IMR-90 (cell line): Measurements from ENCODE around the gene TKTL2. TPM values are rescaled to one million over a fixed set of nuclear protein-coding genes. Genes with fewer than 3 reads are reported as not detected.

Experiments
- ATAC-seq: fragments of 200-7000 bp; cut with Tn5 transposase; 2 replicates; pipeline ENCODE4 v1.9.1; 2020; ENCODE audit warnings: low read depth, mild to moderate bottlenecking, moderate library complexity
- BruUV-seq: library from RNA; stranded (reverse); fragments of 400-500 nt; replicated peaks from 2 replicates; lab custom pipeline; 2021; lab: Mats Ljungman, UMichigan
- CTCF ChIA-PET: fragments of 300-600 bp; formaldehyde crosslinking; extraction: SDS; loops from one replicate; lab custom pipeline; 2021; ENCODE audit warnings: antibody characterized with exemption; lab: Yijun Ruan, JAX
- POLR2A ChIA-PET: fragments of 300-600 bp; sonication (Branson Sonifier 250); formaldehyde crosslinking; loops from one replicate; lab custom pipeline; 2022; ENCODE audit warnings: antibody characterized with exemption; ENCODE audit not compliant: unreplicated experiment; lab: Charles Lee
- DNase-seq: peaks from one replicate; pipeline ENCODE4 v3.0.0; 2013
- H2AFZ ChIP-seq: replicated peaks from 2 replicates; pipeline ENCODE3; 2013; ENCODE audit warnings: low read length, mild to moderate bottlenecking; ENCODE audit not compliant: poor library complexity
- H2AK5ac ChIP-seq: 2 replicates; pipeline ENCODE4 v1.6.1; 2013; ENCODE audit warnings: low read depth, low read length, inconsistent platforms
- H2AK9ac ChIP-seq: replicated peaks from 2 replicates; pipeline ENCODE3; 2013; ENCODE audit warnings: mild to moderate bottlenecking, low read depth, low read length, moderate library complexity; ENCODE audit not compliant: poor library complexity
- H2BK120ac ChIP-seq: 2 replicates; pipeline ENCODE4 v1.6.1; 2013; ENCODE audit warnings: low read depth, low read length, inconsistent platforms
- H2BK15ac ChIP-seq: 3 replicates; pipeline ENCODE4 v1.6.1; 2013; ENCODE audit warnings: low read depth, low read length, inconsistent platforms
- H2BK20ac ChIP-seq: 2 replicates; pipeline ENCODE4 v1.6.1; 2013; ENCODE audit warnings: low read depth, mild to moderate bottlenecking, inconsistent platforms, low read length, moderate library complexity
- H2BK5ac ChIP-seq: 2 replicates; pipeline ENCODE4 v1.6.1; 2013; ENCODE audit warnings: mild to moderate bottlenecking, low read depth, low read length, inconsistent platforms; ENCODE audit not compliant: poor library complexity, severe bottlenecking
- H3K14ac ChIP-seq: replicated peaks from 2 replicates; pipeline ENCODE4 v1.6.1; 2013; ENCODE audit warnings: low read depth, low read length, inconsistent platforms
- H3K18ac ChIP-seq: 2 replicates; pipeline ENCODE4 v1.6.1; 2013; ENCODE audit warnings: low read depth, low read length, control low read depth
- H3K23ac ChIP-seq: 2 replicates; pipeline ENCODE4 v1.6.1; 2013; ENCODE audit warnings: low read depth, low read length, inconsistent platforms
- H3K27ac ChIP-seq: 2 replicates; pipeline ENCODE4 v1.5.1; 2013; ENCODE audit warnings: mild to moderate bottlenecking, control low read depth, low read length; ENCODE audit not compliant: insufficient read depth
- H3K27me3 ChIP-seq: 2 replicates; pipeline ENCODE4 v1.6.1; 2013; ENCODE audit warnings: low read length; ENCODE audit not compliant: control insufficient read depth, insufficient read depth
- H3K36me3 ChIP-seq: 2 replicates; pipeline ENCODE4 v1.6.1; 2013; ENCODE audit warnings: low read length, mixed read lengths; ENCODE audit not compliant: control insufficient read depth, insufficient read depth
- H3K4ac ChIP-seq: 2 replicates; pipeline ENCODE4 v1.6.1; 2013; ENCODE audit warnings: low read depth, low read length, inconsistent platforms
- H3K4me1 ChIP-seq: 2 replicates; pipeline ENCODE4 v1.6.1; 2013; ENCODE audit warnings: low read length, mixed read lengths; ENCODE audit not compliant: control insufficient read depth, insufficient read depth
- H3K4me2 ChIP-seq: 2 replicates; pipeline ENCODE4 v1.6.1; 2013; ENCODE audit warnings: low read depth, mild to moderate bottlenecking, control low read depth, low read length, moderate library complexity
- H3K4me3 ChIP-seq: 2 replicates; pipeline ENCODE4 v1.5.1; 2013; ENCODE audit warnings: low read depth, mild to moderate bottlenecking, control low read depth, low read length, moderate library complexity; ENCODE audit not compliant: insufficient read depth
- H3K56ac ChIP-seq: 2 replicates; pipeline ENCODE4 v1.6.1; 2013; ENCODE audit warnings: low read length, inconsistent platforms; ENCODE audit not compliant: insufficient read depth; ENCODE audit errors: extremely low read depth
- H3K79me1 ChIP-seq, 2 experiments: 2 replicates each; pipeline ENCODE4 v1.6.1; 2013; ENCODE audit warnings: low read length in 2 of 2, inconsistent platforms in 1 of 2, low read depth in 1 of 2
- H3K9ac ChIP-seq: 2 replicates; pipeline ENCODE4 v1.6.1; 2013; ENCODE audit warnings: low read depth, low read length, control low read depth
- H3K9me1 ChIP-seq: 2 replicates; pipeline ENCODE4 v1.6.1; 2013; ENCODE audit warnings: low read length, inconsistent platforms; ENCODE audit not compliant: insufficient read depth
- H3K9me3 ChIP-seq: 2 replicates; pipeline ENCODE4 v1.6.1; 2013; ENCODE audit warnings: low read length; ENCODE audit not compliant: control insufficient read depth, insufficient read depth
- H4K20me1 ChIP-seq: 2 replicates; pipeline ENCODE4 v1.6.1; 2013; ENCODE audit warnings: low read length, inconsistent platforms; ENCODE audit not compliant: insufficient read depth
- H4K5ac ChIP-seq: 2 replicates; pipeline ENCODE4 v1.6.1; 2013; ENCODE audit warnings: mild to moderate bottlenecking, low read depth, low read length, control low read depth
- H4K8ac ChIP-seq, 2 experiments: 2 replicates each; pipeline ENCODE4 v1.6.1; 2013; ENCODE audit warnings: low read depth in 2 of 2, low read length in 2 of 2, control low read depth in 1 of 2, inconsistent platforms in 1 of 2
- H4K91ac ChIP-seq: 2 replicates; pipeline ENCODE4 v1.6.1; 2013; ENCODE audit warnings: low read depth, low read length, inconsistent platforms; ENCODE audit not compliant: insufficient read depth
- BHLHE40 ChIP-seq: fragments of 150-350 bp; IDR thresholded peaks from 2 replicates; pipeline ENCODE4 v1.6.1; 2016; ENCODE audit warnings: mild to moderate bottlenecking, low read depth, low read length
- CEBPB ChIP-seq: IDR thresholded peaks from 2 replicates; pipeline ENCODE4 v1.6.1; 2012; ENCODE audit warnings: low read depth, low read length, improper control_type of control experiment
- MAZ ChIP-seq: IDR thresholded peaks from 2 replicates; pipeline ENCODE4 v1.6.1; 2012; ENCODE audit warnings: low read depth, mild to moderate bottlenecking, low read length, improper control_type of control experiment, moderate library complexity, borderline replicate concordance
- MXI1 ChIP-seq: IDR thresholded peaks from 2 replicates; pipeline ENCODE4 v1.6.1; 2012; ENCODE audit warnings: low read depth, mild to moderate bottlenecking, low read length, moderate library complexity, borderline replicate concordance
- NFE2L2 ChIP-seq: fragments of 150-350 bp; IDR thresholded peaks from 2 replicates; pipeline ENCODE4 v1.6.1; 2016; ENCODE audit warnings: low read depth, mild to moderate bottlenecking, low read length
- RAD21 ChIP-seq: IDR thresholded peaks from 2 replicates; pipeline ENCODE4 v1.6.1; 2012; ENCODE audit warnings: low read length, improper control_type of control experiment
- RCOR1 ChIP-seq: IDR thresholded peaks from 2 replicates; pipeline ENCODE4 v1.6.1; 2012; ENCODE audit warnings: mild to moderate bottlenecking, low read length, improper control_type of control experiment; ENCODE audit not compliant: insufficient replicate concordance
- RFX5 ChIP-seq: IDR thresholded peaks from 2 replicates; pipeline ENCODE4 v1.8.0; 2012; ENCODE audit warnings: low read depth, mild to moderate bottlenecking, low read length, moderate library complexity
- SMC3 ChIP-seq: fragments of 150-350 bp; IDR thresholded peaks from 2 replicates; pipeline ENCODE4 v1.6.1; 2016; ENCODE audit warnings: low read depth, mild to moderate bottlenecking, antibody characterized with exemption, low read length, moderate library complexity
- WGBS, 2 experiments: methylation state at CpG; one replicate each; pipeline versions ENCODE4 v1.1.5 to v1.1.7; 2013; ENCODE audit warnings: missing lambda C conversion rate in 2 of 2; ENCODE audit not compliant: insufficient read length in 1 of 2; ENCODE audit errors: extremely low coverage in 2 of 2; 5-methylcytosine and 5-hydroxymethylcytosine counted together
- dilution Hi-C: fragments of 300-500 bp; cut with HindIII; formaldehyde crosslinking; loops from one replicate; pipeline ENCODE4 v1.14.3; 2018; ENCODE audit warnings: low sequenced_read_pairs; ENCODE audit not compliant: unreplicated experiment
- in situ Hi-C: fragments of 300-500 bp; cut with MboI; formaldehyde crosslinking; loops from 3 replicates; pipeline ENCODE4 v1.14.3; 2019; ENCODE audit warnings: low sequenced_read_pairs, inconsistent platforms, mixed read lengths
- intact Hi-C: fragments of 100-400 bp; cut with micrococcal nuclease; formaldehyde crosslinking; loops from 2 replicates; pipeline ENCODE4 v1.10.0; 2022
- polyA plus RNA-seq, 3 experiments: library from polyadenylated mRNA; depleted of rRNA; stranded (reverse); fragments of >200 nt; gene quantifications; 2 replicates each; pipeline ENCODE4 v1.2.3, GENCODE V29; 2012; ENCODE audit warnings: low replicate concordance in 1 of 3
- total RNA-seq: library from RNA; depleted of rRNA; stranded (reverse); fragments of >200 nt; gene quantifications from 2 replicates; pipeline ENCODE4 v1.2.3, GENCODE V29; 2012
- TF ChIP-seq, protein P1 (sequence below): fragments of 150-350 bp; IDR thresholded peaks from 2 replicates; pipeline ENCODE4 v1.6.1; 2016; ENCODE audit warnings: low read depth, mild to moderate bottlenecking, low read length, moderate library complexity, borderline replicate concordance
- TF ChIP-seq, protein P2 (sequence below): conservative IDR thresholded peaks from 2 replicates; pipeline ENCODE4 v1.5.1; 2012; ENCODE audit warnings: mild to moderate bottlenecking, low read depth, low read length, improper control_type of control experiment

The TKTL2 gene
- total and polyA plus RNA-seq, 2 of the 4 experiments (the other 2 are of a cell fraction): not detected

DNA sequence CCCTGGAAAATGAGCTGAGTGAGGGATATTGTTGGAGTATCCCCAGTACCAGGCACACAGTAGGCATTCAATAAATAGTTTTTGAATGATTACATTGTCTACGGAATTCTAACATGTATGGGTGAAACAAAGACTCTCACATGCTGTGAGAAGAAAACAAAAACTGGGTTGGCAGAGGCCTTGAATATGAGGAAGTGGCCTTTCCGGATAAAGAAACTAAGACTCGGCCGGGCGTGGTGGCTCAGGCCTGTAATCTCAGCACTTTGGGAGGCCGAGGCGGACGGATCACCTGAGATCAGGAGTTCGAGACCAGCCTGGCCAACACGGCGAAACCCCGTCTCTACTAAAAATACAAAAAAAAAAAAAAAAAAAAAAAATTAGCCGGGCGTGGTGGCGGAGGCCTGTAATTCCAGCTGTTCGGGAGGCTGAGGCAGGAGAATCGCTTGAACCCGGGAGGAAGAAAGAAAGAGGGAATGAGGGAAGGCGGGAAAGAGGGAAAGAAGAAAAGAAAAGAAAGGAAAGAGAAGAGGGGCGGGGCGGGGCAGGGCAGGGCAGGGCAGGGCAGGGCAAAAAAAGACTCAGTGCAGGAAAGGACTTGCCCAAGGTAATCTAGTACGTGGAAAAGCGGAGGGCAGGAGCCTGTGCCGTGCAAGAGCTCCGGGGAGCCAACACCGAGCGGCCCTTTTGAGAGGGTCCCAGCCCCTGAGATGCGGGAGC, 20.2 kb upstream of the TKTL2 start (continued):
- TF ChIP-seq NFE2L2 (no peak), BHLHE40 (no peak)

DNA sequence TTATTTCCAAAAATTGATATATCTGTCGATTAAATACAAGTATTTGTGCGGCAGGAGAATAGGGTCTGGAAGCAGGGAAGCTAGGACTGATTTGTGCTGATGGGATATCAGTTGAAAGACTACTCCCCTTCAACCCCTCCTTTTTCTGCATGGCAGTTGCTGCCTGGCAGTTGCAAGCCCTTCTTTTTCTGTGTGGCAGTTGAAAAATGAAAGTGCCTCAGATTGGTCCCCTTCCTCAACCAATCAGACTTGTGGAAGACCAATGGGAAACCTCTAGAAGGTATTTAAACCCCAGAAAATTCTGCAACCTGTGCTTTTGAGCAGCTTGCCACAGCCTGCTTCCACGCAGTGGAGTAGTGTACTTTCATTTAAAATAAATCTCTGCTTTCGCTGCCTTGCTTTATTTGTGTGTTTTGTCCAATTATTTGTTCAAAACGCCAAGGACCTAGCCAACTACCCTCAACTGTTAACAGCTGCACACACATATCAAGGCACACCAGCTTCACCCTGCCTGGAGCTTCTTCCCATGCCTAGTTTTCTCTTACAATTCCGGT, 19.5 kb upstream of the TKTL2 start:
- Histone ChIP-seq H2BK15ac (no peak overlapping the region), H3K4me3 (no peak overlapping the region), H4K5ac (no peak overlapping the region), H3K4ac (no peak overlapping the region), H3K9me3 (no peaks in the 10 kb centered on the region), H3K18ac (no peak overlapping the region), H3K14ac (no peak overlapping the region), H4K20me1 (no peaks in the 10 kb centered on the region; the same call in 1 of the 2 replicates), H3K79me1 (peaks cover 0 to 6% of the 10 kb centered on the region in 2 experiments; a peak in 2 of 4 replicates), H4K91ac (no peak overlapping the region), H2AK5ac (no peak overlapping the region), H3K27me3 (no peaks in the 10 kb centered on the region), H2BK120ac (no peak overlapping the region), H2AK9ac (no peak overlapping the region), H3K9ac (no peak overlapping the region), H3K9me1 (no peaks in the 10 kb centered on the region), H2BK5ac (no peak overlapping the region), H3K56ac (no peak overlapping the region), H4K8ac (no peak overlapping the region; a peak in 1 of 4 replicates), H2AFZ (no peak overlapping the region), H2BK20ac (no peak overlapping the region), H3K4me2 (no peak overlapping the region), H3K4me1 (no peaks in the 10 kb centered on the region), H3K36me3 (no peaks in the 10 kb centered on the region), H3K23ac (no peak overlapping the region), H3K27ac (no peak overlapping the region)
- ChIA-PET POLR2A (interaction anchor here (0.6 kb wide), 1 partner anchor 48 kb away, joined by 4 read pairs; no protein-coding TSS in a partner anchor), CTCF (interaction anchor here (1.5 kb wide), 1 partner anchor 55 kb away, joined by 6 read pairs; no protein-coding TSS in a partner anchor)
- no TSS peak for BruUV-seq
- in situ Hi-C loops (no loop called here), intact Hi-C loops (no loop called here), dilution Hi-C loops (no loop called here)
- no peak for DNase-seq
- WGBS, 2 experiments: no CpG with 5 or more reads among the region's 6 CpGs
- no peak for ATAC-seq
- no peak for TF ChIP-seq MXI1
- no peak for TF ChIP-seq RFX5
- TF ChIP-seq, protein P1, sequence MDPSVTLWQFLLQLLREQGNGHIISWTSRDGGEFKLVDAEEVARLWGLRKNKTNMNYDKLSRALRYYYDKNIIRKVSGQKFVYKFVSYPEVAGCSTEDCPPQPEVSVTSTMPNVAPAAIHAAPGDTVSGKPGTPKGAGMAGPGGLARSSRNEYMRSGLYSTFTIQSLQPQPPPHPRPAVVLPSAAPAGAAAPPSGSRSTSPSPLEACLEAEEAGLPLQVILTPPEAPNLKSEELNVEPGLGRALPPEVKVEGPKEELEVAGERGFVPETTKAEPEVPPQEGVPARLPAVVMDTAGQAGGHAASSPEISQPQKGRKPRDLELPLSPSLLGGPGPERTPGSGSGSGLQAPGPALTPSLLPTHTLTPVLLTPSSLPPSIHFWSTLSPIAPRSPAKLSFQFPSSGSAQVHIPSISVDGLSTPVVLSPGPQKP: no peak
- no peak for TF ChIP-seq CEBPB
- TF ChIP-seq RAD21: no peak
- no peak for TF ChIP-seq BHLHE40
- TF ChIP-seq, protein P2, sequence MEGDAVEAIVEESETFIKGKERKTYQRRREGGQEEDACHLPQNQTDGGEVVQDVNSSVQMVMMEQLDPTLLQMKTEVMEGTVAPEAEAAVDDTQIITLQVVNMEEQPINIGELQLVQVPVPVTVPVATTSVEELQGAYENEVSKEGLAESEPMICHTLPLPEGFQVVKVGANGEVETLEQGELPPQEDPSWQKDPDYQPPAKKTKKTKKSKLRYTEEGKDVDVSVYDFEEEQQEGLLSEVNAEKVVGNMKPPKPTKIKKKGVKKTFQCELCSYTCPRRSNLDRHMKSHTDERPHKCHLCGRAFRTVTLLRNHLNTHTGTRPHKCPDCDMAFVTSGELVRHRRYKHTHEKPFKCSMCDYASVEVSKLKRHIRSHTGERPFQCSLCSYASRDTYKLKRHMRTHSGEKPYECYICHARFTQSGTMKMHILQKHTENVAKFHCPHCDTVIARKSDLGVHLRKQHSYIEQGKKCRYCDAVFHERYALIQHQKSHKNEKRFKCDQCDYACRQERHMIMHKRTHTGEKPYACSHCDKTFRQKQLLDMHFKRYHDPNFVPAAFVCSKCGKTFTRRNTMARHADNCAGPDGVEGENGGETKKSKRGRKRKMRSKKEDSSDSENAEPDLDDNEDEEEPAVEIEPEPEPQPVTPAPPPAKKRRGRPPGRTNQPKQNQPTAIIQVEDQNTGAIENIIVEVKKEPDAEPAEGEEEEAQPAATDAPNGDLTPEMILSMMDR: no peak
- TF ChIP-seq RCOR1: no peak
- TF ChIP-seq MAZ: no peak
- no peak for TF ChIP-seq SMC3
